Endothelial cell of umbilical vein (primary cell): ENCODE results near the gene SPAG8. TPM values are rescaled to one million over a fixed set of nuclear protein-coding genes. Genes with fewer than 3 reads are reported as not detected.

Source experiments
- BruUV-seq: library from RNA; stranded (reverse); fragments of 400-500 nt; replicated peaks from 2 replicates; lab custom pipeline; 2021; lab: Mats Ljungman, UMichigan
- CTCF ChIA-PET: fragments of 300-600, 350-600 bp; sonication (Branson Sonifier 250); formaldehyde crosslinking; loops from one replicate; lab custom pipeline; 2021; ENCODE audit warnings: antibody characterized with exemption, inconsistent platforms; lab: Charles Lee
- POLR2A ChIA-PET: fragments of 300-600, 350-600 bp; sonication (Branson Sonifier 250); formaldehyde crosslinking; loops from one replicate; lab custom pipeline; 2021; ENCODE audit warnings: antibody characterized with exemption, inconsistent platforms; lab: Charles Lee
- DNase-seq: peaks from one replicate; pipeline ENCODE4 v3.0.0-alpha.2; 2011; ENCODE audit warnings: low read depth, low spot score
- FAIRE-seq: peaks from 2 replicates; lab custom pipeline; 2011; peaks lifted over from hg19 to GRCh38; lab: Jason Lieb, UNC
- H2AFZ ChIP-seq: 2 replicates; pipeline ENCODE4 v1.6.0; 2012; ENCODE audit warnings: low read depth, low read length, control low read depth, inconsistent platforms
- H3K27ac ChIP-seq: 2 replicates; pipeline ENCODE4 v1.5.1; 2011; ENCODE audit warnings: low read depth, mild to moderate bottlenecking, control low read depth, low read length, moderate library complexity; ENCODE audit not compliant: insufficient read depth
- H3K27me3 ChIP-seq, 2 experiments: 2 replicates each; pipeline versions ENCODE4 v1.6.0 to v1.6.1; 2011; ENCODE audit warnings: low read length in 2 of 2, mixed read lengths in 1 of 2; ENCODE audit not compliant: control insufficient read depth in 2 of 2, insufficient read depth in 2 of 2
- H3K36me3 ChIP-seq, 2 experiments: 2 replicates in 1 of 2; 3 replicates in 1 of 2; pipeline ENCODE4 v1.5.1; 2011; ENCODE audit warnings: low read length in 2 of 2, mild to moderate bottlenecking in 1 of 2, moderate library complexity in 1 of 2; ENCODE audit not compliant: control insufficient read depth in 2 of 2, insufficient read depth in 2 of 2; ENCODE audit errors: extremely low read depth in 1 of 2
- H3K4me1 ChIP-seq: 3 replicates; pipeline ENCODE4 v1.5.1; 2011; ENCODE audit warnings: mild to moderate bottlenecking, low read length; ENCODE audit not compliant: control insufficient read depth, insufficient read depth; ENCODE audit errors: extremely low read depth
- H3K4me2 ChIP-seq: 2 replicates; pipeline ENCODE4 v1.6.1; 2011; ENCODE audit warnings: low read length, control low read depth, mixed read lengths; ENCODE audit not compliant: insufficient read depth
- H3K4me3 ChIP-seq, 3 experiments: fragments of 200-600 bp in 1 of 3; sonication (generic), shearing (Covaris generic) in 1 of 3; replicated peaks in 1 of 3; 2 replicates each; pipeline ENCODE4 v1.5.1; 2011 to 2016; ENCODE audit warnings: control low read depth in 3 of 3, low read length in 3 of 3, mild to moderate bottlenecking in 2 of 3, inconsistent platforms in 1 of 3, low read depth in 1 of 3, moderate library complexity in 1 of 3; ENCODE audit not compliant: insufficient read depth in 1 of 3
- H3K79me2 ChIP-seq: 2 replicates; pipeline ENCODE4 v1.6.0; 2012; ENCODE audit warnings: low read length, inconsistent platforms; ENCODE audit not compliant: control insufficient read depth, insufficient read depth
- H3K9ac ChIP-seq: replicated peaks from 2 replicates; pipeline ENCODE3; 2011; ENCODE audit warnings: low read length, control low read depth; ENCODE audit not compliant: insufficient read depth; ENCODE audit errors: extremely low read depth
- H3K9me1 ChIP-seq: replicated peaks from 3 replicates; pipeline ENCODE4 v1.6.0; 2011; ENCODE audit warnings: mild to moderate bottlenecking, low read length; ENCODE audit not compliant: control insufficient read depth, insufficient read depth; ENCODE audit errors: extremely low read depth
- H3K9me3 ChIP-seq: replicated peaks from 2 replicates; pipeline ENCODE4 v1.5.1; 2012; ENCODE audit warnings: low read length, inconsistent platforms; ENCODE audit not compliant: control insufficient read depth, insufficient read depth
- H4K20me1 ChIP-seq: replicated peaks from 2 replicates; pipeline ENCODE3; 2011; ENCODE audit warnings: mild to moderate bottlenecking, low read length; ENCODE audit not compliant: control insufficient read depth, insufficient read depth; ENCODE audit errors: extremely low read depth
- CTCF ChIP-seq, 2 donors: IDR thresholded peaks; 1 replicate in 1 of 2; 2 replicates in 1 of 2; pipeline ENCODE4 v1.5.1; 2011; ENCODE audit warnings: low read length in 2 of 2, mild to moderate bottlenecking in 2 of 2, moderate library complexity in 2 of 2, control low read depth in 1 of 2, inconsistent platforms in 1 of 2, low read depth in 1 of 2; ENCODE audit not compliant: insufficient read depth in 1 of 2; ENCODE audit errors: extremely low read depth in 1 of 2
- EZH2 ChIP-seq: IDR thresholded peaks from 2 replicates; pipeline ENCODE4 v1.6.1; 2012; ENCODE audit warnings: borderline replicate concordance, low read depth, mild to moderate bottlenecking, moderate library complexity, low read length, inconsistent platforms; ENCODE audit not compliant: severe bottlenecking
- FOS ChIP-seq: IDR thresholded peaks from 2 replicates; pipeline ENCODE4 v1.6.1; 2011; ENCODE audit warnings: mild to moderate bottlenecking, low read length, moderate library complexity, borderline replicate concordance; ENCODE audit not compliant: insufficient read depth
- GATA2 ChIP-seq: IDR thresholded peaks from 2 replicates; pipeline ENCODE4 v1.7.0; 2011; ENCODE audit warnings: low read depth, mild to moderate bottlenecking, moderate library complexity, mixed read lengths, low read length; ENCODE audit not compliant: insufficient read length, insufficient read depth
- JUN ChIP-seq: IDR thresholded peaks from 2 replicates; pipeline ENCODE4 v1.6.1; 2011; ENCODE audit warnings: borderline replicate concordance, low read depth; ENCODE audit not compliant: insufficient read length, insufficient read depth
- MAX ChIP-seq: IDR thresholded peaks from 2 replicates; pipeline ENCODE4 v1.6.1; 2011; ENCODE audit not compliant: insufficient read depth, insufficient read length
- MYC ChIP-seq: IDR thresholded peaks from one replicate; pipeline ENCODE4 v1.6.1; 2011; ENCODE audit warnings: mild to moderate bottlenecking, low read depth, low read length
- POLR2A ChIP-seq: IDR thresholded peaks from 2 replicates; pipeline ENCODE4 v1.6.1; 2012; ENCODE audit warnings: low read depth, mild to moderate bottlenecking, control low read depth, low read length
- POLR2AphosphoS5 ChIP-seq: IDR thresholded peaks from 2 replicates; pipeline ENCODE4 v1.6.1; 2012; ENCODE audit warnings: low read depth, mild to moderate bottlenecking, control low read depth, low read length, moderate library complexity; ENCODE audit not compliant: insufficient read depth
- dilution Hi-C: fragments of 300-500 bp; cut with MboI; formaldehyde crosslinking; loops from one replicate; pipeline ENCODE4 v1.15.0; 2019; ENCODE audit warnings: low sequenced_read_pairs; ENCODE audit not compliant: extremely low pct_ligation_motif_present
- intact Hi-C: fragments of 100-400 bp; cut with micrococcal nuclease; formaldehyde crosslinking; loops from one replicate; pipeline ENCODE4 v1.10.0; 2022
- polyA plus RNA-seq, 4 experiments: library from polyadenylated mRNA; depleted of rRNA in 3 of 4; stranded (reverse) in 3 of 4; unstranded in 1 of 4; fragments of >200 nt; gene quantifications; 2 replicates each; pipeline versions ENCODE4 v1.2.1 to v1.2.3, GENCODE V29; 2011 to 2012; ENCODE audit warnings: missing spikeins in 1 of 4
- total RNA-seq: library from RNA; stranded (reverse); gene quantifications from 2 replicates; pipeline ENCODE4 v1.2.3, GENCODE V29; 2021

The SPAG8 gene
- total and polyA plus RNA-seq, 2 donors (not counting 3 experiments of a cell fraction or from before 2014, with no cell fraction given), result 0.21 to 0.69 TPM

GRCh38 chr9:35760651-35761050 lies 51.4 kb downstream of the SPAG8 start:
- peak; percentile 97 for FAIRE-seq
- H2AFZ ChIP-seq, result no peak overlapping the region
- H3K27me3 ChIP-seq, result no peaks in the 10 kb centered on the region
- peak overlapping the region; percentile 54 for H3K9ac ChIP-seq
- DNase-seq, result peak; percentile 94
- intact Hi-C loops, result loop anchor here (1.0 kb wide), 3 partner anchors 11 to 24 kb away; partner anchors contain the start of genes GBA2 and RGP1
- peak overlapping the region; percentile 76 for H3K4me2 ChIP-seq
- no peaks in the 10 kb centered on the region for H4K20me1 ChIP-seq
- BruUV-seq, result no TSS peak
- peaks cover 64% of the 10 kb centered on the region for H3K4me1 ChIP-seq
- TF ChIP-seq MAX, result no peak
- no peak for TF ChIP-seq MYC
- peak; percentile 92 for TF ChIP-seq POLR2AphosphoS5
- TF ChIP-seq CTCF (IDR thresholded peaks at IDR 0.05; ENCODE audit: extremely low read depth in 1 of 2, insufficient read depth in 1 of 2, low read depth in 1 of 2, low read length in 2 of 2), result no peak
- TF ChIP-seq EZH2, result no peak
- peak; percentile 23 for TF ChIP-seq JUN
- peak; percentile 91 for TF ChIP-seq GATA2
- TF ChIP-seq POLR2A, result peak; percentile 75
- peak; percentile 29 for TF ChIP-seq FOS
- ChIA-PET CTCF (interaction anchor here (1.0 to 7.2 kb wide), 14 partner anchors 9 to 122 kb away, joined by 3 to 62 read pairs (median 6); partner anchors contain the start of genes CREB3, GBA2, RGP1 and TLN1), POLR2A (interaction anchor here (1.2 to 2.2 kb wide), 2 partner anchors 11 to 15 kb away, joined by 4 to 8 read pairs; no protein-coding TSS in a partner anchor)
- peak overlapping the region in 1 of 3 experiments; percentile 9 for H3K4me3 ChIP-seq
- dilution Hi-C loops, result no loop called here
- H3K9me3 ChIP-seq, result no peaks in the 10 kb centered on the region
- H3K9me1 ChIP-seq, result no peaks in the 10 kb centered on the region
- H3K79me2 ChIP-seq, result no peaks in the 10 kb centered on the region
- H3K36me3 ChIP-seq, result no peaks in the 10 kb centered on the region
- peak overlapping the region; percentile 76 for H3K27ac ChIP-seq
